ENCODE data around the gene CD72.
"Not testable (repeated sequence)": the region's sequence is repeated elsewhere in the genome, so short reads cannot be mapped to it uniquely, and the experiment has no call there.

Gene CD72

GRCh38 chr9:35651956-35652828, 34.0 kb upstream of the CD72 start:
- no peak for DNase-seq
- intact Hi-C loops (cut with DNase I): no loop called here

GRCh38 chr9:35650341-35651158, 32.3 kb upstream of the CD72 start, which contains the start of gene SIT1:
Gene SIT1 (minus strand): TSS chr9:35650931. CDS start chr9:35650853, 78 bp downstream.
- no peak for DNase-seq
- intact Hi-C loops (cut with DNase I): no loop called here

- DNase-seq: peak in 11 of 42 donors; percentile 9 to 49 (median 34)
- intact Hi-C loops (cut with DNase I): no loop called here
Measured at GRCh38 chr9:35649431-35650340, 31.5 kb upstream of the CD72 start.

GRCh38 chr9:35646533-35647265, 28.5 kb upstream of the CD72 start:
- intact Hi-C loops (cut with DNase I): loop anchor here (2.0 kb wide), 2 partner anchors 42 to 86 kb away; partner anchors contain the start of genes CREB3, TESK1 and TLN1
- peak; percentile 77 to 97 (median 92) for DNase-seq

GRCh38 chr9:35646153-35646532, 27.9 kb upstream of the CD72 start:
- intact Hi-C loops (cut with DNase I): loop anchor here (2.0 kb wide), 2 partner anchors 41 to 87 kb away; partner anchors contain the start of genes CREB3, TESK1 and TLN1
- peak in 12 of 42 donors; percentile 19 to 61 (median 32) for DNase-seq

- not testable (repeated sequence) for DNase-seq
- intact Hi-C loops (cut with DNase I): loop anchor here (2.0 kb wide), 2 partner anchors 41 to 87 kb away; partner anchors contain the start of genes CREB3, TESK1 and TLN1
Measured at GRCh38 chr9:35645736-35646135, 27.5 kb upstream of the CD72 start.

- intact Hi-C loops (cut with DNase I): no loop called here
- no peak for DNase-seq
Measured at GRCh38 chr9:35643046-35643445, 24.8 kb upstream of the CD72 start.

- intact Hi-C loops (cut with DNase I); DNase-seq: not testable (repeated sequence)
Measured at GRCh38 chr9:35641478-35641877, 23.3 kb upstream of the CD72 start.

GRCh38 chr9:35640431-35640830, 22.2 kb upstream of the CD72 start:
- DNase-seq; intact Hi-C loops (cut with DNase I): not testable (repeated sequence)

GRCh38 chr9:35639631-35640030, 21.4 kb upstream of the CD72 start:
- DNase-seq: no peak
- intact Hi-C loops (cut with DNase I): no loop called here

GRCh38 chr9:35639225-35639624, 21.0 kb upstream of the CD72 start:
- intact Hi-C loops (cut with DNase I): not testable (repeated sequence)

GRCh38 chr9:35638751-35639150, 20.5 kb upstream of the CD72 start:
- DNase-seq; intact Hi-C loops (cut with DNase I): not testable (repeated sequence)

More at GRCh38 chr9:35639225-35639624, 21.0 kb upstream of the CD72 start:
- DNase-seq: not testable (repeated sequence)

GRCh38 chr9:35637427-35637955, 19.3 kb upstream of the CD72 start:
- DNase-seq; intact Hi-C loops (cut with DNase I): not testable (repeated sequence)

- DNase-seq; intact Hi-C loops (cut with DNase I): not testable (repeated sequence)
Measured at GRCh38 chr9:35636877-35637246, 18.6 kb upstream of the CD72 start.

GRCh38 chr9:35636135-35636876, 18.1 kb upstream of the CD72 start:
- DNase-seq: no peak
- intact Hi-C loops (cut with DNase I): no loop called here

- intact Hi-C loops (cut with DNase I): no loop called here
- DNase-seq: no peak
Measured at GRCh38 chr9:35635730-35636129, 17.5 kb upstream of the CD72 start.

- intact Hi-C loops (cut with DNase I): no loop called here
- no peak for DNase-seq
Measured at GRCh38 chr9:35629597-35629996, 11.4 kb upstream of the CD72 start.
